ENCODE results near the gene ZP1. TPM values are rescaled to one million over a fixed set of nuclear protein-coding genes. Genes with fewer than 3 reads are reported as not detected.

Gene ZP1
- total and polyA plus RNA-seq, 3 donors from 2014 or later = 3.5 to 11.2 (median 4.0) TPM

- intact Hi-C loops (cut with DNase I; ENCODE audit: low total_unique reads) = no loop called here
- Histone ChIP-seq H3K4me3 (no peak overlapping the region), H3K9me3 (no peaks in the 10 kb centered on the region), H3K27me3 (no peaks in the 10 kb centered on the region), H3K4me1 (peaks cover 9% of the 10 kb centered on the region), H3K36me3 (ENCODE audit: low read depth, missing control alignments) (no peaks in the 10 kb centered on the region), H3K27ac (no peak overlapping the region)
- no peak for TF ChIP-seq POLR2A (IDR thresholded peaks at IDR 0.05)
- TF ChIP-seq CTCF (IDR thresholded peaks at IDR 0.05) = no peak
- DNase-seq = no peak
- 95% methylated on average over 6 of the region's 6 CpGs; no CpG with 5 or more reads in 1 of the 2 donors for WGBS, 2 donors
Observed at GRCh38 chr11:60825790-60826189, 41.6 kb upstream of the ZP1 start.

- WGBS, 2 donors = 45 to 51% methylated on average over 10 of the region's 10 CpGs
- no peaks in the 10 kb centered on the region for H3K9me3 ChIP-seq
- intact Hi-C loops (cut with DNase I; ENCODE audit: low total_unique reads) = no loop called here
- peaks cover 9% of the 10 kb centered on the region for H3K4me1 ChIP-seq
- no peak overlapping the region for H3K4me3 ChIP-seq
- no peak overlapping the region for H3K27ac ChIP-seq
- H3K27me3 ChIP-seq = no peaks in the 10 kb centered on the region
- TF ChIP-seq CTCF (IDR thresholded peaks at IDR 0.05) = no peak
- TF ChIP-seq POLR2A (IDR thresholded peaks at IDR 0.05) = no peak
- no peak for DNase-seq
- H3K36me3 ChIP-seq (ENCODE audit: low read depth, missing control alignments) = no peaks in the 10 kb centered on the region
Observed at GRCh38 chr11:60830478-60831142, 36.7 kb upstream of the ZP1 start.

- Histone ChIP-seq H3K4me1 (peaks cover 9% of the 10 kb centered on the region), H3K4me3 (no peak overlapping the region), H3K27ac (no peak overlapping the region), H3K27me3 (no peaks in the 10 kb centered on the region), H3K9me3 (no peaks in the 10 kb centered on the region), H3K36me3 (ENCODE audit: low read depth, missing control alignments) (no peaks in the 10 kb centered on the region)
- 31 to 36% methylated on average over 4 to 8 of the region's 8 CpGs for WGBS, 2 donors
- intact Hi-C loops (cut with DNase I; ENCODE audit: low total_unique reads) = no loop called here
- peak; percentile 94 for DNase-seq
- no peak for TF ChIP-seq POLR2A (IDR thresholded peaks at IDR 0.05)
- TF ChIP-seq CTCF (IDR thresholded peaks at IDR 0.05) = peak; percentile 94 to 97 (median 96)
Observed at GRCh38 chr11:60831143-60831500, 36.2 kb upstream of the ZP1 start.

GRCh38 chr11:60831501-60832079 lies 35.8 kb upstream of the ZP1 start:
- H3K27ac ChIP-seq = no peak overlapping the region
- DNase-seq = no peak
- no peak for TF ChIP-seq CTCF (IDR thresholded peaks at IDR 0.05)
- no peak for TF ChIP-seq POLR2A (IDR thresholded peaks at IDR 0.05)
- no peaks in the 10 kb centered on the region for H3K9me3 ChIP-seq
- H3K4me3 ChIP-seq = no peak overlapping the region
- intact Hi-C loops (cut with DNase I; ENCODE audit: low total_unique reads) = no loop called here
- WGBS, 2 donors = 64 to 68% methylated on average over 7 of the region's 7 CpGs
- no peaks in the 10 kb centered on the region for H3K36me3 ChIP-seq (ENCODE audit: low read depth, missing control alignments)
- H3K4me1 ChIP-seq = peaks cover 8% of the 10 kb centered on the region
- H3K27me3 ChIP-seq = no peaks in the 10 kb centered on the region

Data from testis (tissue), 3 donors.